Ishikawa (cell line): ENCODE measurements around the gene CCNH.

Experiments used
- CEBPB ChIP-seq: IDR thresholded peaks from 2 replicates; pipeline ENCODE4 v1.6.1; 2012
- CREB1 ChIP-seq: IDR thresholded peaks from 2 replicates; pipeline ENCODE4 v1.6.1; 2012; ENCODE audit warnings: low read depth
- EGR1 ChIP-seq: IDR thresholded peaks from 2 replicates; pipeline ENCODE4 v1.6.1; 2012
- EP300 ChIP-seq: IDR thresholded peaks from 2 replicates; pipeline ENCODE4 v1.6.1; 2012; ENCODE audit warnings: borderline replicate concordance
- FOXM1 ChIP-seq: IDR thresholded peaks from 2 replicates; pipeline ENCODE4 v1.6.1; 2012; ENCODE audit warnings: low read depth, borderline replicate concordance
- MAX ChIP-seq: IDR thresholded peaks from 2 replicates; pipeline ENCODE4 v1.6.1; 2012
- REST ChIP-seq: IDR thresholded peaks from 2 replicates; pipeline ENCODE4 v1.6.1; 2012; ENCODE audit warnings: low read depth, mild to moderate bottlenecking
- TAF1 ChIP-seq: IDR thresholded peaks from 2 replicates; pipeline ENCODE4 v1.6.1; 2012; ENCODE audit warnings: low read depth, mild to moderate bottlenecking
- TEAD4 ChIP-seq: IDR thresholded peaks from 2 replicates; pipeline ENCODE4 v1.6.1; 2012
- USF1 ChIP-seq: IDR thresholded peaks from 2 replicates; pipeline ENCODE4 v1.6.1; 2012
- YY1 ChIP-seq: IDR thresholded peaks from 2 replicates; pipeline ENCODE4 v1.6.1; 2012; ENCODE audit warnings: low read depth
- ZBTB7A ChIP-seq: IDR thresholded peaks from 2 replicates; pipeline ENCODE4 v1.6.1; 2012; ENCODE audit warnings: low read depth

GRCh38 chr5:87403899-87404298, 8.8 kb downstream of the CCNH start:
- TF ChIP-seq REST: no peak
- TF ChIP-seq ZBTB7A: no peak
- TF ChIP-seq MAX: no peak
- no peak for TF ChIP-seq EGR1
- TF ChIP-seq CREB1: no peak
- TF ChIP-seq YY1: no peak
- TF ChIP-seq EP300: no peak
- TF ChIP-seq USF1: no peak
- no peak for TF ChIP-seq FOXM1
- no peak for TF ChIP-seq TEAD4
- peak; percentile 17; the same call in 1 of the 2 replicates for TF ChIP-seq CEBPB
- TF ChIP-seq TAF1: no peak
